GM21447 (cell line): ENCODE results near the gene NOS3.
A peak's percentile ranks its signal among the peaks of the same experiment; 100 is the strongest.
"Not testable (repeated sequence)": the region's sequence is repeated elsewhere in the genome, so short reads cannot be mapped to it uniquely, and the experiment has no call there.

ENCODE experiments used
- ATAC-seq: cut with Tn5 transposase; IDR thresholded peaks from one replicate; pipeline ENCODE4 v1.9.1; 2021; ENCODE audit not compliant: unreplicated experiment

The NOS3 gene

GRCh38 chr7:151034312-151035025, 43.7 kb downstream of the NOS3 start:
- ATAC-seq = no peak

DNA sequence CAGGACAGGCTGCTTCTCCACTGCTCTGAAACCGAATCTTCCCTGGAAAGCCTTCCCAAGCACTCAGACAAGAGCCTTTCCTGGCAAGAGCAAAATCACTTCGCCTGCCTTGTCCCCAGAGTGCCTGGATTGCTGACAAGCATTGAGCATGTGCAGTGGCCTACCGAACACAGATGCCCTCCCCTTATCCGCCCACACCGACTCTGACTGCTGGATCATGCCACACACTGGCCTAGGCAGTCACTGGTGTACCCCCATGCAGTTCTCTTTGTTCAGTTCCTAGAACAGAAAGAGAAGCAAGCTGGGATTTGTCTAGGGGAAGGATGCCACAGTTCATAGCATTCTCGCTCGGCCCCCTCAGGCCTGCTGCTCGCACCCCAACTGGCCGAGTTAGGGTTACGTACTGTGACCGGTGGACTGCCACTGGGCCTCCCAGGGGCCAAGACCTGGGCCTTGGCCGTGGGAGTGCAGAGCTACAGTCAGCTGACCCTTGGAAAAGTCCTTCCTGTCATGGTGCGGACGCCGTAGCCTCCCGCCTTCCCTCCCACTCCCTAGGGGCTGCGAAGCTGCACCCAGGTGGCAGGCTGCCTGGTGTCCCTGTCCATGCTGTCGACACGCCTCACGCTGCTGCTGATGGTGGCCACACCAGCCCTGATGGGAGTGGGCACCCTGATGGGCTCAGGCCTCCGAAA, 44.4 kb downstream of the NOS3 start:
- ATAC-seq = no peak

DNA sequence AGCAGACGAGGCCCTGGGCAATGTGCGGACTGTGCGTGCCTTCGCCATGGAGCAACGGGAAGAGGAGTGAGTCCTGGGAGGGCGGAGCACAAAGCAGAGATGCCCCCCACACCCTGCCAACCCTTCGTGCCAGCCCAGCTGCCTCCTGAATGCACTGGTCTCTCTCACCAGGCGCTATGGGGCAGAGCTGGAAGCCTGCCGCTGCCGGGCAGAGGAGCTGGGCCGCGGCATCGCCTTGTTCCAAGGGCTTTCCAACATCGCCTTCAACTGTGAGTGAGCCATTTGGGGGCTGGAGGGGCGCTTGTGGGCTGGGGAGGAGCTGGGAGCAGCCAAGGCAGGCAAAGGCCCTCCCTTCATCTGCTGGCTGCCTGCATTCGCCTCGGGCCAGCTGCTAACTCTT, 45.1 kb downstream of the NOS3 start:
- ATAC-seq = no peak

- peak; percentile 53 for ATAC-seq
Observed at GRCh38 chr7:151038951-151039849, 48.4 kb downstream of the NOS3 start.

- ATAC-seq = no peak
Observed at GRCh38 chr7:151039850-151040548, 49.2 kb downstream of the NOS3 start.

DNA sequence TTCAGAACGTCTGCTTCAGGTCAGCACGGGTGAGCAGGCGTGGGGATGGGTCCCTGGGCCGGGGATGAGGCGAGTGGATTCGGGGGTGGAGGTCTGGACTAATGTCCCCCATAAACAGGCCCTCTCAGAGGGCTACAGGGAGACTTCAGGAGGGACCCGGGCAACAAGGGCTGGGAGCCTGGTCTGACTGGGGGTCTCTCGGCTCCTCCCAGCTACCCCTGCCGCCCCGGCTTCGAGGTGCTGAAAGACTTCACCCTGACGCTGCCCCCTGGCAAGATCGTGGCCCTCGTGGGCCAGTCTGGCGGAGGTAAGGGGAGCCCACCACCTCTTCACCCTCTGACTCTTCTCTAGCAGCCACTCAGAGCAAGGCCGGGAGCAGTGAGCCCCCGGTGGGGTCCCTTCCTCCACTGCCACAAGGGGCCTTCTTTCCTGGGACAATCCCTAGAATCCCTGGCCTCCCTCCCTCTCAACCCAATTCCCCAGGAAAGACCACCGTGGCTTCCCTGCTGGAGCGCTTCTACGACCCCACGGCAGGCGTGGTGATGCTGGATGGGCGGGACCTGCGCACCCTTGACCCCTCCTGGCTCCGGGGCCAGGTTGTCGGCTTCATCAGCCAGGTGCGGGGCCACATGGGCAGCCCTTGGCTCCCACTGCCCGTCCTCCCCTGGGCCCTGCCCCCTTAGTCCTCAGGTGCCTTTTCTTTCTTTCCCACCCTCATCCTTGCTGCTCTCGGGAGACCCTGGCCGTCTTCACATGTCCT, 50.0 kb downstream of the NOS3 start:
- ATAC-seq = no peak

DNA sequence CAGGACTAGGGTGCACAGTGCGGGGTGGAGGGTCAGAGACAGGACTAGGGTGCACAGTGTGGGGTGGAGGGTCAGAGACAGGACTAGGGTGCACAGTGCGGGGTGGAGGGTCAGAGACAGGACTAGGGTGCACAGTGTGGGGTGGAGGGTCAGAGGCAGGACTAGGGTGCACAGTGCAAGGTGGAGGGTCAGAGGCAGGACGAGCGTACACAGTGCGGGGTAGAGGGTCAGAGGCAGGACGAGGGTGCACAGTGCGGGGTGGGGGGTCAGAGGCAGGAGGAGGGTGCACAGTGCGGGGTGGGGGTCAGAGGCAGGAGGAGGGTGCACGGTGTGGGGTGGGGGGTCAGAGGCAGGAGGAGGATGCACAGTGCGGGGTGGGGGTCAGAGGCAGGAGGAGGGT, 52.6 kb downstream of the NOS3 start:
- not testable (repeated sequence) for ATAC-seq

- ATAC-seq = no peak
Observed at GRCh38 chr7:151043959-151044358, 53.1 kb downstream of the NOS3 start.

DNA sequence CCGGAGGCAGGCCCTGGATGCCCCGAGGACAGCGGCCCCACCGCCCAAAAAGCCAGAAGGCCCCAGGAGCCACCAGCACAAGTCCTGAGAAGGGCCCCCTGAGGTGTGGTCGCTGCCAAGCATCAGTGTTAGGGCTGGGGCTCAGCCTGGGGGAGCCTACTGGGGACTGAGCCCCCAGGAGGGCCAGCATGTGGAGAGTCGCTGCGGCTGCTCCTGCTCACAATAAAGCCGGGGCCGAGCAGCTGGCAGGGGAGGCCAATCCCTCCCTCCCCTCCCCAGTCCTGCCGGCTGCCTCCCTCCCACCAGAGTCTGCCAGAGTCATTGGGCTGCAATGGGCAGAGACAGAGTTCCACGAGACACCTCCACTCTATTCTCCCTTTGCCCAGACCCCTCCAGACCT, 54.4 kb downstream of the NOS3 start:
- no peak for ATAC-seq

- no peak for ATAC-seq
Observed at GRCh38 chr7:151045967-151046366, 55.1 kb downstream of the NOS3 start.

DNA sequence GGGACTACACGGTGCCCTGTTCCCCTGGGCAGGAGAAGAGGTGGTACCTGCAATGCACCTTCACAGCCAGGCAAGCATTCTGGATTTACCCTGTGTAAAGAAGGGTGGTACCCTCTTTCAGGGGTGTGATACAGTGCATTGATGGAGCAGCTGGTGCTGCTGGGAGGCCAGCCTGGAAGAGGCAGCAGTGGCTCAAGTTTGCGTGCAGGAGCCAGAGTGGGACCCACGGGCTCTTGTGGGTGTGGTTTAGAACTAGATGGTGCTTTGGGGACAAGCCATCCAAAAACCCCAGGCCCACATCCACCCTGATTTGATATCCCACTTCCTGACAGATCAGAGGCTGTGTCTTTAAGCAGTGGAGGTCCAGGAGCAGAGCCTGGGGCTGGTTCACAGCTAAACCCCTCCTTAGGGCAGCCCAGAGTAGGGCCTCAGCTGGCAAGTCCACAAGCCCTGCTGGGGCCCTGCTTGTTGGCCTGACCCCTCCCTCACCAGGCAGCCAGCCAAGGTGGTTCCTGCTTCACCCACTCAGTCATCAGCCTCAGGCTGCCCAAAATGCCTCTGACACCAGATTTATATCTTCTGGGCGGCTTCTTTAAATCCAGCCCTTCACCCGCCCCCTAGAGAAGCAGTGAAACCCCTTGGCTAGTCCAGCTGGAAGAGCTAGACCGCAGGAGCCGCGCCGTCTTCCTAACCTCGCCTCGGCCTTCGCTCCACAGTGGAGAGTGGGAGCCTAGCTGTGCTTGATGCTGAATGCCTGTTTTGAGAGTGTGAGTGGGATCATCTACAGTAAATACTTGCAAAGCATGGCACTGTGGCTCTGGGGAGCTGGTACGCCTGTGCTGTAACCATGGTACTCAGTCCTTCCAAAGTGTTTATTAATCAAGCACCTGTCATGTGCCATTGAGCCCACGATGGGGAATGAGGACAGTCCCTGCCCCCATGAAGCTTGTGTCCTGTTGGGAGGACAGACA, 56.1 kb downstream of the NOS3 start:
- no peak for ATAC-seq

GRCh38 chr7:151047976-151048815, 57.4 kb downstream of the NOS3 start, which contains the start of gene ASIC3:
TSS of gene ASIC3 (plus strand) at chr7:151048531. CDS start at chr7:151048886, 355 bp downstream.
- no peak for ATAC-seq

DNA sequence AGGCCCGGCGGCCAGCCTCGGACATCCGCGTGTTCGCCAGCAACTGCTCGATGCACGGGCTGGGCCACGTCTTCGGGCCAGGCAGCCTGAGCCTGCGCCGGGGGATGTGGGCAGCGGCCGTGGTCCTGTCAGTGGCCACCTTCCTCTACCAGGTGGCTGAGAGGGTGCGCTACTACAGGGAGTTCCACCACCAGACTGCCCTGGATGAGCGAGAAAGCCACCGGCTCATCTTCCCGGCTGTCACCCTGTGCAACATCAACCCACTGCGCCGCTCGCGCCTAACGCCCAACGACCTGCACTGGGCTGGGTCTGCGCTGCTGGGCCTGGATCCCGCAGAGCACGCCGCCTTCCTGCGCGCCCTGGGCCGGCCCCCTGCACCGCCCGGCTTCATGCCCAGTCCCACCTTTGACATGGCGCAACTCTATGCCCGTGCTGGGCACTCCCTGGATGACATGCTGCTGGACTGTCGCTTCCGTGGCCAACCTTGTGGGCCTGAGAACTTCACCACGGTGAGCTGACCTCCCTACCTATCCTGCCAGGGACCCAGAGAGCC, 58.2 kb downstream of the NOS3 start:
- ATAC-seq = no peak

GRCh38 chr7:151051108-151051507, 60.3 kb downstream of the NOS3 start:
- no peak for ATAC-seq

- ATAC-seq = no peak
Observed at GRCh38 chr7:151053096-151053495, 62.3 kb downstream of the NOS3 start.

DNA sequence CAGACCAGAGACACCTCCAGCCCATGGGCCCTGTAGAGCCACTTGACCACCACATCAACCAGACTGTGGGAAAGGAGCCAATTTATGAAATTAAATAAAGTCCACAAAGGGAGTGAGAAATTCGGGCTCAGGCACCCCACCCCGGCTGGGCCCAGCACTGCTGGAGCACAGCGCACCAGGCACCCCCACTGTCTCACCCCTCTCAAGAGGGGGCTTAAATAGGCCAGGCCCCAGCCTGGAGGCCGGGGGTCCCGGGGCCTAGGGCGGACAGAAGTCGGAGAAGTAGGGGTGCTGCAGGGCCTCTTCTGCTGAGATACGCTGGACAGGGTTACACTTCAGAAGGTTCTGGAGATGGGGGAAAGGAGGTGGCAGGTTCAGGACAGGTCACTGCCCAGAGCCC, 62.9 kb downstream of the NOS3 start:
- ATAC-seq = no peak

GRCh38 chr7:151056283-151056665, 65.5 kb downstream of the NOS3 start:
- ATAC-seq = no peak
